Measurements from ENCODE around the gene KRT20.

GRCh38 chr17:40854175-40854814 lies 30.7 kb downstream of the KRT20 start:
- no peak for TF ChIP-seq GATA2 (IDR thresholded peaks at IDR 0.05; ENCODE audit: insufficient read depth, insufficient read length, low read depth, low read length)
- TF ChIP-seq CTCF (IDR thresholded peaks at IDR 0.05; ENCODE audit: extremely low read depth in 1 of 2, insufficient read depth in 1 of 2, low read depth in 1 of 2, low read length in 2 of 2): no peak

All from endothelial cell of umbilical vein (primary cell).